Pancreas (tissue), 10 donors: Measurements from ENCODE around the gene CCDC201. TPM values are rescaled to one million over a fixed set of nuclear protein-coding genes. Genes with fewer than 3 reads are reported as not detected.

Source experiments
- ATAC-seq, 4 donors: fragments of 200-7000 bp; cut with Tn5 transposase; one replicate each; pipeline versions ENCODE4 v1.8.0 to v1.9.1; 2020; ENCODE audit warnings: mild to moderate bottlenecking in 4 of 4, moderate library complexity in 4 of 4
- DNase-seq, 6 donors: peaks; one replicate each; pipeline ENCODE4 v3.0.0-alpha.2; 2020
- FAIRE-seq: peaks from 2 replicates; lab custom pipeline; 2012; peaks lifted over from hg19 to GRCh38; lab: Jason Lieb, UNC
- H3K27ac ChIP-seq, 4 donors: fragments of 200-600 bp; sonication (generic); 1 replicate in 3 of 4; 2 replicates in 1 of 4; pipeline versions ENCODE4 v1.5.0 to v1.8.0; 2020
- H3K27me3 ChIP-seq, 4 donors: fragments of 200-600 bp; one replicate each; pipeline ENCODE4 v1.8.0; 2021
- H3K36me3 ChIP-seq, 3 donors: fragments of 200-600 bp; sonication (generic) in 1 of 3; one replicate each; pipeline versions ENCODE4 v1.5.0 to v1.8.0; 2020 to 2021
- H3K4me1 ChIP-seq, 3 donors: fragments of 200-600 bp; one replicate each; pipeline ENCODE4 v1.8.0; 2021
- H3K4me3 ChIP-seq, 4 donors: fragments of 200-600 bp; sonication (generic) in 2 of 4; one replicate each; pipeline versions ENCODE4 v1.5.0 to v1.8.0; 2020 to 2021
- H3K9me3 ChIP-seq, 4 donors: fragments of 200-600 bp; one replicate each; pipeline ENCODE4 v1.8.0; 2021
- CTCF ChIP-seq, 4 donors: fragments of 200-600 bp; sonication (generic) in 3 of 4; IDR thresholded peaks; one replicate each; pipeline versions ENCODE4 v1.5.0 to v1.8.0; 2021; ENCODE audit warnings: antibody characterized with exemption in 4 of 4
- WGBS, 2 donors: extraction: QIAGEN DNeasy Blood & Tissue Kit; methylation state at CpG; one replicate each; pipeline ENCODE4 v1.1.7; 2013; 5-methylcytosine and 5-hydroxymethylcytosine counted together
- intact Hi-C, 3 donors: fragments of 100-400 bp; cut with DNase I; formaldehyde crosslinking; loops; one replicate each; pipeline versions ENCODE4 v1.11.1 to v1.14.2; 2022
- polyA plus RNA-seq, 2 donors: library from polyadenylated mRNA; stranded (reverse); fragments of 200-250 nt; gene quantifications; one replicate each; pipeline ENCODE4 v1.2.3, GENCODE V29; 2013
- total RNA-seq, 6 donors: library from RNA; stranded (reverse); fragmentation: NEBNext Ultra II Directional in 4 of 6; extraction: Animal tissue kit (Norgen Biotek cat#: 25700) in 4 of 6; gene quantifications; one replicate each; pipeline versions ENCODE4 v1.2.1 to v1.2.4, GENCODE V29; 2021 to 2023
- donor health status: healthy with polysubstance abuse.
- donor health status: DM: no; HTN: no; CAD: no; lungs with moderate emphysema.
- donor health status: DM: no; HTN: no; CAD: no.
- donor health status: control.
- donor health status: control.
- donor health status: Bipolar disorder and iron deficiency.
- donor health status: DM: yes; HTN: yes; CAD: no.
- donor health status: DM: no; HTN: no; CAD: no.
- donor health status: DM: no; HTN: no; CAD: no.
- donor health status: DM: yes; HTN: yes; CAD: no.

The CCDC201 gene
- total and polyA plus RNA-seq, 8 donors: not detected

DNA sequence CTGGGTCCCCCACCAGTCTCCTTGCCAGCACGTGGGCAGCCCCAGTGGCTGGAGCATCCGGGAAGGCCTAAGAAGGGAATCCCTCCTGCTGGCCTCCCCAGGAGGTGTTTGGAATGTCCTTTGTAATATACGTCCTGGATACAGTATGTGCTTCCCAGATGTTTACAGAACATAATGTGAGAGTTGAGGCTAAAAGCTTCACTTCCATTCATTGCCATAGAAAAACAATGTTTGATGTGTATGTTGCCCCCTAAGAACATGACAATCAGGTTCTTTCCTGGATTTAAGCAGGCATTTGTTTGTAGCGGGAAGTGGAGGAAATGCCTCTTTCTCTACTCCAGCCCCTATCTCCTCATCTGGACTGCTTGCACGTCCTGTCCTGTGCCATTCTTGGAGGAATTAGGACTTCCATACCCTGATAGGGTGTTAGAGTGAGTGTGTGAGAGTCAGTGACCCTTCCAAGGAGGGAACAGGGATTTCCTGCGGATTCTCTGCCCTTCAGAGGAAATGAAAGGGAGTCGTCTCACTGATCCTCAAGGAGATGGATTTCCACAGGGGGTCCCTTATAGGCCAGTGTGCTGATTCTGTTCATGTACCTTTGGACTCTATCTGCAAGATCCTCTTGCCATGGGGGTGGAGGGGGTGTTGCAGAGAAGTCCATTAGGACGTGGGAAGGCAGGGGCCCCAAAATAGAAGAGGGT is 16.6 kb upstream of the CCDC201 start:
- intact Hi-C loops: no loop called here
- no peaks in the 10 kb centered on the region for H3K36me3 ChIP-seq
- WGBS, 2 donors: 58 to 69% methylated on average over 8 of the region's 8 CpGs
- no peak overlapping the region for H3K4me3 ChIP-seq
- no peak for FAIRE-seq
- ATAC-seq: no peak
- H3K27ac ChIP-seq: no peak overlapping the region
- TF ChIP-seq CTCF (IDR thresholded peaks at IDR 0.05): no peak
- H3K4me1 ChIP-seq: no peaks in the 10 kb centered on the region
- DNase-seq: no peak
- H3K9me3 ChIP-seq: no peaks in the 10 kb centered on the region
- peaks cover 0 to 4% (median 2%) of the 10 kb centered on the region in 4 donors for H3K27me3 ChIP-seq

DNA sequence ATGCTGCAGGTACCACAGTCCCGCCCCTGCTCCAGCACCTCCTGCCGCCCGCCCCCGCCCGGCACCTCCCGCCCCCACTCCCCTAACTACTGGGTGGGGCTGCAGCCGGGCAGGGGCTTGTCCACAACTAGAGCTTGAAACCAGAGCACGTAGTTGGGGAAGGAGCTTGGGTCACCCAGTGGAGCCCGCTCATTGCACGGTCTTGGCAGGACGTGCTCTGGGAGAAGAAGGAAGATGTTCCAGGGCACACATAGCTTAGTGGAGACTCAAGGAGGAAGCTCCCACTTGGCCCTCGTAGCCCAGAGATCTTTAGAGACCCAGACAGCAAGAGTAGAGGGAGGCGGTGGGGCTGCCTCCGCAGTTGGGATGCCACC is 16.1 kb upstream of the CCDC201 start:
- ATAC-seq: peak in 2 of 4 donors; percentile 16 to 17

GRCh38 chr7:45888185-45888992 is 15.5 kb upstream of the CCDC201 start, which contains the start of gene IGFBP1:
TSS of gene IGFBP1 (plus strand) at chr7:45888488. CDS start at chr7:45888653, 165 bp downstream.
- no peak for TF ChIP-seq CTCF (IDR thresholded peaks at IDR 0.05)
- H3K27me3 ChIP-seq: peaks cover 0 to 4% (median 2%) of the 10 kb centered on the region in 4 donors
- WGBS, 2 donors: 2 to 3% methylated on average over 59 to 73 of the region's 73 CpGs
- intact Hi-C loops: no loop called here
- no peaks in the 10 kb centered on the region for H3K9me3 ChIP-seq
- H3K27ac ChIP-seq: no peak within 1 kb of the TSS
- ATAC-seq (peak; percentile 42 to 70 (median 68)), FAIRE-seq (no peak), DNase-seq (peak in 1 of 6 donors; percentile 72)
- H3K4me1 ChIP-seq: no peaks in the 10 kb centered on the region
- H3K4me3 ChIP-seq: peak within 1 kb of the TSS in 2 of 4 donors; percentile 8 to 34
- no peaks in the 10 kb centered on the region for H3K36me3 ChIP-seq

More for the DNA sequence above, 16.1 kb upstream of the CCDC201 start:
- Histone ChIP-seq H3K36me3 (no peaks in the 10 kb centered on the region), H3K27me3 (peaks cover 0 to 4% (median 2%) of the 10 kb centered on the region in 4 donors), H3K4me1 (no peaks in the 10 kb centered on the region), H3K4me3 (peak overlapping the region in 2 of 4 donors; percentile 8 to 34), H3K9me3 (no peaks in the 10 kb centered on the region), H3K27ac (no peak overlapping the region)
- 26% methylated on average over 11 to 14 of the region's 14 CpGs for WGBS, 2 donors
- intact Hi-C loops: no loop called here
- no peak for TF ChIP-seq CTCF (IDR thresholded peaks at IDR 0.05)
- no peak for FAIRE-seq
- DNase-seq: no peak

GRCh38 chr7:45886931-45887667 is 14.2 kb upstream of the CCDC201 start:
- Histone ChIP-seq H3K27ac (no peak overlapping the region), H3K36me3 (no peaks in the 10 kb centered on the region), H3K27me3 (peaks cover 0 to 4% (median 2%) of the 10 kb centered on the region in 4 donors), H3K4me1 (no peaks in the 10 kb centered on the region), H3K9me3 (no peaks in the 10 kb centered on the region), H3K4me3 (no peak overlapping the region)
- 87 to 92% methylated on average over 5 of the region's 5 CpGs for WGBS, 2 donors
- no peak for DNase-seq
- TF ChIP-seq CTCF (IDR thresholded peaks at IDR 0.05): no peak
- no peak for FAIRE-seq
- intact Hi-C loops: no loop called here
- no peak for ATAC-seq
